Right lung (tissue), 5 donors: Measurements from ENCODE around the gene CCNJ. TPM values are rescaled to one million over a fixed set of nuclear protein-coding genes. Genes with fewer than 3 reads are reported as not detected.

Source experiments
- polyA plus RNA-seq, 5 donors: library from polyadenylated mRNA; unstranded; fragments of 120-200 nt; gene quantifications; one replicate each; pipeline versions ENCODE4 v1.2.1 to v1.2.3, GENCODE V29; 2013; ENCODE audit warnings: inconsistent platforms in 1 of 5, low replicate concordance in 1 of 5; ENCODE audit not compliant: insufficient read length in 5 of 5, insufficient read depth in 1 of 5

The CCNJ gene
- polyA plus RNA-seq, 5 donors: 13.3 to 22.7 (median 17.5) TPM

Other genes with a start within 250 kb of the CCNJ start
- gene CC2D2B, start 135.6 kb upstream of the CCNJ start, polyA plus RNA-seq: 1 to 10 TPM; 1.4 to 2.8 (median 2.2) TPM
- 10 to 100 TPM; 28.9 to 61.5 (median 49.9) TPM for gene ZNF518A, start 86.7 kb downstream of the CCNJ start, polyA plus RNA-seq
- gene BLNK, start 228.0 kb downstream of the CCNJ start, polyA plus RNA-seq: 10 to 100 TPM; 11.2 to 17.7 (median 16.9) TPM